ENCODE data around the gene OGFOD3. TPM values are rescaled to one million over a fixed set of nuclear protein-coding genes. Genes with fewer than 3 reads are reported as not detected.

Gene OGFOD3
- total RNA-seq, 1 donor from 2014 or later: 35.6 TPM

GRCh38 chr17:82405051-82405450 is 13.3 kb downstream of the OGFOD3 start:
- H3K4me1 Mint-ChIP-seq: no peaks in the 10 kb centered on the region
- no peak overlapping the region for H3K27ac Mint-ChIP-seq (ENCODE audit: unreplicated experiment)

GRCh38 chr17:82403662-82404660 is 14.4 kb downstream of the OGFOD3 start:
- H3K9me3 Mint-ChIP-seq: no peaks in the 10 kb centered on the region
- no peaks in the 10 kb centered on the region for H3K4me1 Mint-ChIP-seq
- H3K4me3 Mint-ChIP-seq: no peak overlapping the region
- no peaks in the 10 kb centered on the region for H3K36me3 Mint-ChIP-seq (ENCODE audit: low read depth)
- H3K27ac Mint-ChIP-seq (ENCODE audit: unreplicated experiment): peak overlapping the region; percentile 19
- DNase-seq (ENCODE audit: low read depth, low spot score): no peak
- H3K27me3 Mint-ChIP-seq (ENCODE audit: low read depth): no peaks in the 10 kb centered on the region
- no peak for TF ChIP-seq CTCF (conservative IDR thresholded peaks at IDR 0.05)

More at GRCh38 chr17:82405051-82405450, 13.3 kb downstream of the OGFOD3 start:
- Mint-ChIP-seq H3K4me3 (no peak overlapping the region), H3K27me3 (ENCODE audit: low read depth) (no peaks in the 10 kb centered on the region), H3K9me3 (no peaks in the 10 kb centered on the region), H3K36me3 (ENCODE audit: low read depth) (no peaks in the 10 kb centered on the region)
- no peak for DNase-seq (ENCODE audit: low read depth, low spot score)
- no peak for TF ChIP-seq CTCF (conservative IDR thresholded peaks at IDR 0.05)

GRCh38 chr17:82402865-82403264 is 15.5 kb downstream of the OGFOD3 start:
- TF ChIP-seq CTCF (conservative IDR thresholded peaks at IDR 0.05): no peak
- no peak for DNase-seq (ENCODE audit: low read depth, low spot score)
- Mint-ChIP-seq H3K4me1 (no peaks in the 10 kb centered on the region), H3K27ac (ENCODE audit: unreplicated experiment) (no peak overlapping the region), H3K4me3 (no peak overlapping the region), H3K27me3 (ENCODE audit: low read depth) (no peaks in the 10 kb centered on the region), H3K36me3 (ENCODE audit: low read depth) (no peaks in the 10 kb centered on the region), H3K9me3 (no peaks in the 10 kb centered on the region)

- no peak overlapping the region for H3K4me3 Mint-ChIP-seq
- no peak overlapping the region for H3K27ac Mint-ChIP-seq (ENCODE audit: unreplicated experiment)
- no peaks in the 10 kb centered on the region for H3K9me3 Mint-ChIP-seq
- H3K27me3 Mint-ChIP-seq (ENCODE audit: low read depth): no peaks in the 10 kb centered on the region
- no peaks in the 10 kb centered on the region for H3K4me1 Mint-ChIP-seq
- no peak for TF ChIP-seq CTCF (conservative IDR thresholded peaks at IDR 0.05)
- H3K36me3 Mint-ChIP-seq (ENCODE audit: low read depth): no peaks in the 10 kb centered on the region
- DNase-seq (ENCODE audit: low read depth, low spot score): no peak
These were observed 17.6 kb downstream of the OGFOD3 start for GRCh38 chr17:82400830-82401229.

GRCh38 chr17:82400206-82400605 is 18.2 kb downstream of the OGFOD3 start:
- no peaks in the 10 kb centered on the region for H3K36me3 Mint-ChIP-seq (ENCODE audit: low read depth)
- H3K4me3 Mint-ChIP-seq: no peak overlapping the region
- H3K27me3 Mint-ChIP-seq (ENCODE audit: low read depth): no peaks in the 10 kb centered on the region
- H3K9me3 Mint-ChIP-seq: no peaks in the 10 kb centered on the region
- no peak for TF ChIP-seq CTCF (conservative IDR thresholded peaks at IDR 0.05)
- H3K27ac Mint-ChIP-seq (ENCODE audit: unreplicated experiment): no peak overlapping the region
- no peaks in the 10 kb centered on the region for H3K4me1 Mint-ChIP-seq
- DNase-seq (ENCODE audit: low read depth, low spot score): no peak
